ENCODE measurements around the gene TBCE. TPM values are rescaled to one million over a fixed set of nuclear protein-coding genes. Genes with fewer than 3 reads are reported as not detected.

TBCE gene
- total RNA-seq, 1 donor from 2014 or later = 53.9 TPM

DNA sequence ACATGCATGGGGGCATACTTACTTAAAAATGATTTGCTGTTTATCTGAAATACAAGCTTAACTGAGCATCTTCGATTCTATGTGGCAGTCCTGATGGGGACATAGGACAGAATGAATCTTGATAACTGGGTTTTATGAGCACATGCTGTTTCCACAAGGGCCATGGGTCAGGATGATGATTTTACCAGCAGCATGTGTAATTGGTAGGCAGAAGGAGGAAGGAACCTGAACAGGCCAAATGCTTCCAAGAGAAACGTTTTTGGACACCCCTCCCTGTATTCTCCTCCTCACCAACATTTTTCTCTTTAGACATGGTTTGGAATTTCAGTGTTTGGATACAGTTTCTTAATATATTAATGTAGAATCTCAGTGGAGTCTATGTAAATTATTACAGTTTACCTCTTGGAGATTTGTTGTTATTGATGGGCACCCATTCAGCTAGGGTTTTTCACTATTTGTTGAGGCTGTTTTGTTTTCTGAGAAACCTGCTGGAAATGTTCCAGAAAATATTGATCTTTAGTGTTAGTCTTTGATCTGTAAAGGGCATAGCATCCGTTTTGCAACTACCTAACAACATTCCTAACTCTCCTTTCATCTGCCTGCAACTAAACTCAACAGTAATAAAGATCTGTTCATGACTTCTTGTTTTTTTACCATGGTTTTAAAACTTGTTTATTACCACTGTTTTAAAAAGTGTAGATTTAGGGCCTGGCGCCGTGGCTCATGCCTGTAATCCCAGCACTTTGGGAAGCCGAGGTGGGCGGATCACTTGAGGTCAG, 42.0 kb downstream of the TBCE start:
- no peak for DNase-seq (ENCODE audit: low spot score)

GRCh38 chr1:235410467-235410866, 43.2 kb downstream of the TBCE start:
- no peak for DNase-seq (ENCODE audit: low spot score)

DNA sequence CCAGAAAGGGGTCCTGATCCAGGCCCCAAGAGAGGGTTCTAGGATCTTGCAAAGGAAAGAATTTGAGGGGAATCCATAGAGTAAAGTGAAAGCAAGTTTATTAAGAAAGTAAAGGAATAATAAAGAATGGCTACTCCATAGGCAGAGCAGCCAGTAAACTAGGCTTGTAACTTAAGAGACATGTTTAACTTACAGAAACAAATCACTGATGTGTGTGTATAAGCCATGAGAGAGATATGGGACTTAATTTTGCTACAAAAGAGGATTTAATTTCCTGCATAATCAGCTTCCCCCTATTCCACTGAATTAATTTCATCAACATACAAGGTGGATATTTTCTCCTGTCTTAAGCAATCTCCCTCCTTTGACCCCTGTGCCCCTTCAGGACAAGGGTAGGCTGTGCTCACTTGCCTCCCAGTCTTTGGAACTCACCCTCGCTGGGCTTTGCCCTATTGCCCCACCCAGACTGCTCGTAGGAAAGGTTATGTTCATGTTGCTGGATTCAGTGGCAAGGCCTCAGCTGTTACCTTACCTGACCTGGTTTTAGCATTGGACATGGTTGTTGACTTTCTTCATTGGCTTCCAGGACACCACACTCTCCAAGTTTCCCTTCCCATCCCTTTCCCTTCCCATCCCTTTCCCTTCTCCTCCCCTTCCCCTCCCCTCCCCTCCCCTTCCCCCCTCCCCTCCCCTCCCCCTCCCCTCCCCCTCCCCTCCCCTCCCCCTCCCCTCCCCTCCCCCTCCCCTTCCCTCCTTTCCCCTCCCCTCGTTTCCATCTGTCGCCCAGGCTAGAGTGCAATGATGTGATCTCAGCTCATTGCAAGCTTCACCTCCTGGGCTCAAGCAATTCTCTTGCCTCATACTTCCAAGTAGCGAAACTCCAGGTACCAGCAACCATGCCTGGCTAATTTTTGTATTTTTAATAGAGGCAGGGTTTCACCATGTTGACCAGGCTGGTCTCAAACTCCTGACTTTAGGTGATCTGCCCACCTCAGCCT, 44.6 kb downstream of the TBCE start:
- no peak for DNase-seq (ENCODE audit: low spot score)

DNA sequence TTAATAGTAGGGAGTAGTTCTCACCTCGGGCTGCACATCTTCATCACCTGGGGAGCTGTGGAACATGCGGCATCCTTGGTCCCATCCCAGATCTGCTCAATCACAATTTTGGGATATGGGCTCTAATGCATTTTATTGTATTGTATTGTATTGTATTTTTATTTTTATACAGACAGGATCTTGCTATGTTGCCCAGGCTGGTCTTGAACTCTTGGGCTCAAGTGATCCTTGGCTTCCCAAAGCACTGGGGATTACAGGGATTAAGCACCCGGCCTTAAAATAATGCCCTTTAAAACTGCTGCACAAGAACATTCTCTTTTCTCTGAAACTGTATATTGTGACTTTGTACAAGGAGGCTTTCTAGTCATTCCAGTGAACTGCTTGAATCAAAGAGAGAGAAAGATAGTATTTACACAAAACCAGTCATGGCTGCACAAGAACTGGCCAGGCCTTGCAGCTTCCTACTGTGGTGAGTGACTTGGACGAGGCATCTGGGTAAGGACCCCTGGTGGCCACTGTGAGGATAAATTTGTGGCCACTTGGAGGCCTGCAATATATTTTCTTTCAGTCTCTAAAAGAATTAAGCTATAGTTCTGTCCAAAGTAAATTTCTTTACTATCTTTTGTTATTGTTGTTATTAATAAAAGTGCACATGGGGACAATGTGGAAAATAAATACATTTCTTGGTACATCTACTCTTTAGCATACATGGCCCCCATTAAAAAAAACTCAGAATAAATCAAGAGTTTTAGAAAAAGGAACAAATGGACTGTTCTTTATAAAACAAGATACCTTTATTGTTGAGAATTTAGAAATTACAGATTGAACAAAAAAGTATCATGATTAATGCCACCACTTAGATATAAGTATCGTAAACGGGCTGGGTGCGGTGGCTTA, 48.0 kb downstream of the TBCE start:
- DNase-seq (ENCODE audit: low spot score) = peak; percentile 56

DNA sequence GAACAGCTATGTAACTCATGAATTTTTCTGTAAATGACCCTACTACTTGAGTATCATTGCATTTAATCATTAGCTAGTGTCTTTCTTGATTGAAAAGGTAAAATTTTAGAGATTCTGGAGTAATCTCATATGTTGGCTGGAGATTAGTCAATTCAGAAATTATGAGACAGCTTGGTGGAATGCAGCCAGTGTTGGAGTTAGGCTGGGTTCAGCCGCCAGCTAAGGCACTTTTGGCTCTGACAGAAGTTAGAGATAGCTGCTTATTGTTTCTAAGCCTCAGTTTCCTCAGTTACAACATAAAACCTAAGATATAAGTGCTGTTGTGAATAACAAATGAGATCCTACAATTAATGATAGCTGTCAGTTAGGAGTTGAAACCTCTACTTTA, 49.4 kb downstream of the TBCE start:
- no peak for DNase-seq (ENCODE audit: low spot score)

DNA sequence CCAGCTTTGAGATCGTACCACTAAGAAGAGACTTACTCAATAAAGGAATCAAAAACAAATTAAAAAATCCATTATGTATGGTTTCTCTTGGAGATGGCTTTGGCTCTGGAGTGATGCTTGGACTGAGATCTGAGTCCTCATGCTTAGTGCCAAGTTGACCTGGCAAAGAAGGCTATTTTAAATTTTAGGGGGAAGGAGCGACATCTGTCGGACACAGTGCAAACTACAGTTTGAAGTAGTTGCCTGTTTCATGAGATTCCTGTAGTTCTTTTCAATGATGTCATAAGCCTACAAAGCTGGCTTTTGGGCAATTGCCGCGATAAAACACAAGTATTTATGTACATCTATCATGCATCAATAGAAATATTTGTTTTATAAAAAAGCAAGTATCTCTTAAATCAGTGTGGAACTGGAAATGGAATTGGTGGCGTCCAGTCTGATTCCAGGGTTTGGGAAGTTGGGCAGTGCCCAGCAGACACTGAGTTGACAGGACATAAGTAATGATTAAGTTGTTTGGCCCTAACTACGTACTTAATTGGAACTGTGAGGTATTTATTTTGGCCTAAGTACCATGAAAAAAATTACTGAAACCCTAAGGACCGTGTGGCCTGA, 50.0 kb downstream of the TBCE start:
- DNase-seq (ENCODE audit: low spot score) = peak; percentile 82

DNA sequence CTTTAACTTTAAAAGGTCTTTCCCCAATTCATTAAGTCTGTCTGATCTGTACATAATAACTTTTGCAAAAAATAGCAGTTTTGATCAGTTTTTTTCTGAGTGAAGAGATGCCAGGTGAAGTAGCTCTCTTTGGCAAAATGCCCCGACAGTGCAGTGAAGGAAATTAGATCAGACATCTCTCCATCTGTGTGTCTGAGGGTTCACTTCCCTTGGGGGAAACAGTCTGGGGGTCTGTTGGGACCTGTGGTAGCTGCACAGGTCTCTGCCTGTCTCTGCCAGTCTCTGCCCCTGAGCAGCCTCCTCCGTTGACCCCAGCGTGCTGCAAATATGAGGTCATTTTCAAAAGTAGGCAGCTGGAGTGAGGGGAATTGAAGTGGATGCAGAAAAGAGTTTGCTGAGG, 54.5 kb downstream of the TBCE start:
- DNase-seq (ENCODE audit: low spot score) = peak; percentile 30

- no peak for DNase-seq (ENCODE audit: low spot score)
Measured at GRCh38 chr1:235423214-235423652, 56.0 kb downstream of the TBCE start.

DNA sequence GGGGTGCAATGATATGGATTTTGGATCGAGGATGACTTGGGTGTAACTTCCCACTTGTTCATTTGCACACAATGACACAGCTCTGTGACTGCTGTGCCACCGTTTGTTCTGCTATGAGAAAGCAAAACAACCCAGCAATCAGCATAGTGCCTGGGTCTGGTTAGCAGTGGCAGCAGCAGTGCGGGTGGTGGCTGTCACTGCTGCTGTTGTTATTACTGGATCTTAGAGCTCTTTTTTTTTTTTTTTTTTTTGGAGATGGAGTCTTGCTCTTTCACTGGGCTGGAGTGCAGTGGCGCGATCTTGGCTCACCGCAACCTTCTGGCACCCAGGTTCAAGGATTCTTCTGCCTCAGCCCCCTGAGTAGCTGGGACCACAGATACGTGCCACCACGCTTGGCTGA, 56.9 kb downstream of the TBCE start:
- no peak for DNase-seq (ENCODE audit: low spot score)

DNA sequence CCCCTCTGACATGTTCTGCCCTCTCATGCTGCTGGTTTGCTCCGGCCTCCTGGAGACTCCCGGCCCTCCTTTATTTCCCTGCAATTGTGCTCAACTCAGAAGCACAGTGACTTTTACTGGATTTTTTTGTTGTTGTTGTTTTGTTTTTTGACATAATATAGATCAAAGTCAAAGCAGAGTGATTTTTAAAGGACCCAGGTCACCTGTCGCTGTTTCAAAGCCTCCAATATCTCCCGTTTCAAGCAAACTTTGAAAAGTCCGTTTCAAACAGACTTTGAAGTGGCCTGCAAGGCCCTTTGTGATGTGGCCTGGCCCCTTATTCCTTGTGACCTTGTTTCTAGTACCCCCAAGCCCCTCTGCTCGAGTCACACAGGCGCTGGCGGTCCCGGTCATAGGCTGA, 58.1 kb downstream of the TBCE start:
- no peak for DNase-seq (ENCODE audit: low spot score)

DNA sequence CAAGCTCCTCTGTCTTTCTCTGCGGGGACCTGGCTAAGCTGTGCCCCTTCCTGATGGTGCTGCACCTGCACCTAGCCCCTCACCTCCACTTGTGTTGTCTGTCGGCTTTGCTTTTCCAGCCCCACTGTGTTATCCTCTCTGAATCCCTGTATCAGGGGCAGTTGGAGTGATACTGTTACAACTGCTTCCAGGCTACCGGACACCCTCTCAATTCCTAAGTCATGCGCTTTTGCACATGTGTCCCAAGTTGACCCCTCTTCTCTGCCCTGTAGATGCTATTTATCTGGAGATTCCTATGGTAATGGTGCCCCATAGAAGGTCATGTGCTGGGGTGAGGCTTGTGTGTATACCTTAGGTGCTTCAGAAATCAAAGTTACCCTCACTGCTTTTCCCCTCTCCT, 58.9 kb downstream of the TBCE start:
- no peak for DNase-seq (ENCODE audit: low spot score)

- DNase-seq (ENCODE audit: low spot score) = no peak
Measured at GRCh38 chr1:235426680-235427079, 59.5 kb downstream of the TBCE start.

- DNase-seq (ENCODE audit: low spot score) = no peak
Measured at GRCh38 chr1:235427447-235427846, 60.2 kb downstream of the TBCE start.

- DNase-seq (ENCODE audit: low spot score) = no peak
Measured at GRCh38 chr1:235429143-235429542, 61.9 kb downstream of the TBCE start.

- DNase-seq (ENCODE audit: low spot score) = no peak
Measured at GRCh38 chr1:235430991-235431390, 63.8 kb downstream of the TBCE start.

DNA sequence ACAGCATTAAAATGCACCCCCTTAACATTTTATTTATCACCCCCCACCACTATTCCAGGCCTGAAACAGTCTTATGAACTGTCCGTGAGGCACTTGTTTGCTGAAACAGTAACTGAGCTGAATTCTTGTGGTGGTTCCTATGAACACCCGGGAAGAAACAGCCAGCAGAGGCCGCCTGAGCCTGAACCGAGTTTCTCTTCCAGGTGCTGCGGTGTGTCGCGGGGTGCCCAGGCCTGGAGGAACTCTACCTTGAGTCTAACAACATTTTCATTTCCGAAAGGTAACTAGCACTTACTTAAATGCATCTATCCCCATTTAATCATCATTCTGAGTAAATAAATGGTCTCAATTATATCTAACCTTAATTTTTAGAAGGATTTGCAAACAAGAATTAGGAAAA, 66.8 kb downstream of the TBCE start:
- no peak for DNase-seq (ENCODE audit: low spot score)

DNA sequence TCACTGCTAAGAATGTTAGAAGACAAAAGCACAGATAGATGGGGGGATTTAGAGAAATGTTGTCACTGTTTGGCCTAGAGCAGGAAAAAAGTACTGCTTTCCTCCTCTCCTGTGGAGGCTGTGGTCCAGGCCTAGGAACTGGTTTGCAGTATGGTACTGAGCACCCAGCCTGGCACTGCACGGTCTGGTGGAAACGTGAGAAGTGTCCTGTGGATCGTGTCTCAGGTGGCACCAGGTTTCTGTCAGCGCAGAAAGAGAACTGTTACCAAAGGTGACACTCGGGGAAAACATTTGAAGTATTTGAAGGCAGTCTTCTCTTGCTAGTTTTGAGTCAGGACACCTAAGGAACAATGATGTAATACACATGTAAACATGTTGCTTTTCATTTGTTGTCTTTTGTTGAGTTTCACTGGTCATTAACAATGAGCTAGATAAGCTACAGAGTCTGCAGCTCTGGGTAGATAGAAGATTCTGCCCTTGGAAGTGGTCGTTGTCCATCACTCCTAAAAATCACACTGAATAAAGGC, 74.0 kb downstream of the TBCE start:
- no peak for DNase-seq (ENCODE audit: low spot score)

- no peak for DNase-seq (ENCODE audit: low spot score)
Measured at GRCh38 chr1:235442788-235443429, 75.7 kb downstream of the TBCE start.

GRCh38 chr1:235448616-235449015, 81.4 kb downstream of the TBCE start:
- no peak for DNase-seq (ENCODE audit: low spot score)

DNA sequence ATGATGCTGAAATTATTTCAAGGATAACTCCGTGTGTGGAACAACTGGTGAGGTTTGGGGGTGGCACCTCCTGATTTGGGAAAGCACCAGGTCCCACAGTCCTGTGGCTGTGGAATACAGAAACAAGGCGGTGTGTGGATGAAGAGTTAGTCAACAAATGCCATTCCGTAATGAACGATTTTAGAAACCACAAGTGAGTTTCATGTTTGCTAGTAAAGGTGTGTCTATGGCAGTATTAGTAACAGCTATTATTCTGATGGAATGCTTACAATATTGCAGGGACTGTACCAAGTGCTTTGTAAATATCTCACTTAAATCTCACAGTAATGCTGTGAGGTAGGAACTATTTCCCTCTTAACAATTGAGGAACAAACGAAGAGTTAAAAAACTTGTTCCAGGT, 83.2 kb downstream of the TBCE start:
- no peak for DNase-seq (ENCODE audit: low spot score)

Data from umbilical cord (tissue), 2 donors.